ENCODE results near the gene FRMD8. TPM values are rescaled to one million over a fixed set of nuclear protein-coding genes. Genes with fewer than 3 reads are reported as not detected.

The FRMD8 gene
- total and polyA plus RNA-seq, 9 of the 15 experiments (the other 6 are each of a cell fraction or from before 2014, with no cell fraction given), result 4.5 to 54.5 (median 15.8) TPM

- TF ChIP-seq STAT6 (CRISPR knock-in tag; IDR thresholded peaks at IDR 0.05) (peak; percentile 100; the same call in 1 of the 2 replicates), SUPT5H (IDR thresholded peaks at IDR 0.05) (peak; percentile 81; the same call in 1 of the 2 replicates), MAFK (IDR thresholded peaks at IDR 0.05; ENCODE audit: low read length) (peak; percentile 84), LARP7 (IDR thresholded peaks at IDR 0.05) (0 out of 2 replicates have a peak, but pooled peaks have one; percentile 69), DPF2 (IDR thresholded peaks at IDR 0.05) (peak; percentile 29; the same call in 1 of the 2 replicates), PRDM10 (IDR thresholded peaks at IDR 0.05; ENCODE audit: partially characterized antibody) (peak; percentile 15), GATAD2B (IDR thresholded peaks at IDR 0.05; ENCODE audit: borderline replicate concordance) (no peak), TEAD2 (tag; IDR thresholded peaks at IDR 0.05) (0 out of 2 replicates have a peak, but pooled peaks have one; percentile 19), SPI1 (IDR thresholded peaks at IDR 0.05; ENCODE audit: borderline replicate concordance, low read depth, low read length) (peak; percentile 1; the same call in 1 of the 2 replicates), RFX7 (CRISPR knock-in tag; IDR thresholded peaks at IDR 0.05) (no peak), CCNT2 (IDR thresholded peaks at IDR 0.05; ENCODE audit: borderline replicate concordance, extremely low read depth, insufficient read length, low read depth, low read length) (no peak), ZNF695 (CRISPR knock-in tag; IDR thresholded peaks at IDR 0.05) (no peak), SNRNP70 (optimal IDR thresholded peaks at IDR 0.05; ENCODE audit: low read depth, low read length) (no peak), NFRKB (IDR thresholded peaks at IDR 0.05; ENCODE audit: low read depth) (0 out of 2 replicates have a peak, but pooled peaks have one; percentile 60), PATZ1 (CRISPR knock-in tag; IDR thresholded peaks at IDR 0.05; ENCODE audit: borderline replicate concordance) (no peak), ZBTB9 (CRISPR knock-in tag; IDR thresholded peaks at IDR 0.05) (0 out of 2 replicates have a peak, but pooled peaks have one; percentile 52), THRB (CRISPR knock-in tag; conservative IDR thresholded peaks at IDR 0.05) (0 out of 2 replicates have a peak, but pooled peaks have one; percentile 25)
Measured at GRCh38 chr11:65419772-65420481, 33.5 kb downstream of the FRMD8 start (continued).

Data from K562 (cell line).